NCI-H1105 treated with DMSO at 0.1 percent for 48 hours (cell line): ENCODE measurements around the gene DHRS2.
"Not testable (repeated sequence)": the region's sequence is repeated elsewhere in the genome, so short reads cannot be mapped to it uniquely, and the experiment has no call there.

Experiments
- DNase-seq: peaks from one replicate; lab custom pipeline; 2025; lab: John Stamatoyannopoulos, UW

The DHRS2 gene, protein sequence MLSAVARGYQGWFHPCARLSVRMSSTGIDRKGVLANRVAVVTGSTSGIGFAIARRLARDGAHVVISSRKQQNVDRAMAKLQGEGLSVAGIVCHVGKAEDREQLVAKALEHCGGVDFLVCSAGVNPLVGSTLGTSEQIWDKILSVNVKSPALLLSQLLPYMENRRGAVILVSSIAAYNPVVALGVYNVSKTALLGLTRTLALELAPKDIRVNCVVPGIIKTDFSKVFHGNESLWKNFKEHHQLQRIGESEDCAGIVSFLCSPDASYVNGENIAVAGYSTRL

GRCh38 chr14:23636317-23637211 is at the start of gene DHRS2:
Gene DHRS2, plus strand, starts transcription at chr14:23636364. Its CDS starts 2,501 bp downstream, at chr14:23638865.
- DNase-seq = no peak

GRCh38 chr14:23588884-23589598 is 47.1 kb upstream of the DHRS2 start:
- peak; percentile 87 for DNase-seq

- no peak for DNase-seq
These were observed 46.6 kb upstream of the DHRS2 start for GRCh38 chr14:23589606-23590005.

GRCh38 chr14:23590198-23590597 is 46.0 kb upstream of the DHRS2 start:
- DNase-seq = no peak

- DNase-seq = not testable (repeated sequence)
These were observed 42.0 kb upstream of the DHRS2 start for GRCh38 chr14:23594191-23594590.

DNA sequence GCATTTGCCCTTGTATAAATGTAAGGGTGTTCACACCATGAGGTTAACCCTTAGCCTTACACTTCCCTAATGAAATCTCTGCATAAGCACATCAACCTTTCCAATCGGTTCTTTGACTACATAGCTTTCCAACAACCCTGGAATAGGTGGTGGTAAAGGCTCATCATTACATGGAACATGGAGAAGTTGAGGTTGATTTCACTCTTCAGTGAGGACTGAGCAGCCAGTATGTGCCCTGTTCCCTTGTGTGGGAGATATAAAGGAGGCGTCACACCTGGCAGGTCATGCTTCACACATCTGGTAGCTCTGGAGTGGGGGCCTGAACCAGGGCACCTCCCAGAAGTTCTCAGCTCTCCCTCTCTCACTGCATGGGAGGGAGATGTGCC is 35.8 kb upstream of the DHRS2 start:
- no peak for DNase-seq

- no peak for DNase-seq
These were observed 35.4 kb upstream of the DHRS2 start for GRCh38 chr14:23600806-23601205.

GRCh38 chr14:23601424-23601823 is 34.7 kb upstream of the DHRS2 start:
- no peak for DNase-seq

DNA sequence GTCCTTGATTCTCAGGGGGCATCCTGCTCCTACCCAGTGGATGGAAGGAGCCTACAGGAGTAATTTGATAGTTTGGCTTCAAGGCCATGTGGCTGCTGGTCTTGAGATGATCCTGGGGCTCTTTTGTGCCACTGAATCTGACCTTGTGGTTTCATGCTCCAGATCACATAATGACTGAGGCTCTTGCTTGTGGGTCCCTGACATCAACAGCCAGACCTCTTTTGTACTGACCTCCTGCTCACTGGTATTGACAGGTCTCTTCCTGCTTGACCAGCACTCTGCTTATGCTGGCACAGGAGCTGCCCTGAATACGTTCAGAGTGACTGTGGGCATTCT is 34.4 kb upstream of the DHRS2 start:
- no peak for DNase-seq

GRCh38 chr14:23602181-23603095 is 33.7 kb upstream of the DHRS2 start:
- DNase-seq = no peak

DNA sequence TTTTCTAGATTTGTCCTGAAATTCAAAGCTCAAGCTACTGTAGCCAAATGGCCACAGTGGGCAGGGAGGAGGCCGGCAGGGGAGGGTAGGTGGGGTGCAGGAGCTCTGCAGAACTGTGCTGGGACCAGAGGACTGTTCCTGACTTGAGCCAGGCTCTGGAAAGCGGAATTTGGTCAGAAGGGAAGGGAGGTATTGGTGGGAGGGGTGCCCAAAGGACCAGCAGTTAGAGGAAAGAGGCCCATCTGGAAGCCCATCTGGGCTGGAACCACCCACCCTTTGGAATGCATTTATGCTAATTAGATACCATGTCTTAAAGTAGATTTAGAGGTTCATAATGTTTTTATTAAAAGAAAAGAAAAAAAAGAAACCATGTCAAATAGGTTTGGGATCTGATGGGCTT is 33.1 kb upstream of the DHRS2 start:
- DNase-seq = no peak

DNA sequence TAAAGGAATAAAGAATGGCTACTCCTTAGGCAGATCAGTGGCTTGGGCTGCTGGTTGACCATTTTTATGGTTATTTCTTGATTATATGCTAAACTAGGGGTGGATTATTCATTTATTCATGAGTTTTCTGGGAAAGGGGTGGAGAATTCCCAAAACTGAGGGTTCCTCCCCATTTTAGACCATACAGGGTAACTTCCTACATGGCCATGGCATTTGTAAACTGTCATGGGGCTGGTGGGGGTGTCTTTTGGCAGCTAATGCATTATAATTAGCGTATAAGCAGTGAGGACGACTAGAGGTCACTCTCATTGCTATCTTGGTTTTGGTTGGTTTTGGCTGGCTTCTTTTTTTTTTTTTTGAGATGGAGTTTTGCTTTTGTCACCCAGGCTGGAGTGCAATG is 32.0 kb upstream of the DHRS2 start:
- no peak for DNase-seq

DNA sequence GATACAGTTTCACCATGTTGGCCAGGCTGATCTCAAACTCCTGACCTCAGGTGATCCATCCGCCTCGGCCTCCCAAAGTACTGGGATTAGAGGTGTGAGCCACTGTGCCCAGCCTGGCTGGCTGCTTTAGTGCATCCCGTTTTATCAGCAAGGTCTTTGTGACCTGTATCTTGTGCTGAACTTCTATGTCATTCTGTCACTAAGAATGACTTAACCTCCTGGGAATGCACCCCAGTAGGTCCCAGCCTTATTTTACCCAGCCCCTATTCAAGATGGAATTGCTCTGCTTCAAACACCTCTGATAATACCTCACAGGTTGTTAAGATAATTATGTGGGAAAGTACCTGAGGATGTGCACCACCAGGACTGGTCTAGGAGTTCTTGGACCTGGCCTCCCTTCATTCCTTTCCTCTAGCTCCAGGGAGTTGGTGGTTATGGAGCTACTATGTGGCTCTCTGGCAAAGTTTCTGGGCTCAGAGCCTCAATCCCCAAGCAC is 31.4 kb upstream of the DHRS2 start:
- no peak for DNase-seq

- no peak for DNase-seq
These were observed 30.1 kb upstream of the DHRS2 start for GRCh38 chr14:23605931-23606585.

DNA sequence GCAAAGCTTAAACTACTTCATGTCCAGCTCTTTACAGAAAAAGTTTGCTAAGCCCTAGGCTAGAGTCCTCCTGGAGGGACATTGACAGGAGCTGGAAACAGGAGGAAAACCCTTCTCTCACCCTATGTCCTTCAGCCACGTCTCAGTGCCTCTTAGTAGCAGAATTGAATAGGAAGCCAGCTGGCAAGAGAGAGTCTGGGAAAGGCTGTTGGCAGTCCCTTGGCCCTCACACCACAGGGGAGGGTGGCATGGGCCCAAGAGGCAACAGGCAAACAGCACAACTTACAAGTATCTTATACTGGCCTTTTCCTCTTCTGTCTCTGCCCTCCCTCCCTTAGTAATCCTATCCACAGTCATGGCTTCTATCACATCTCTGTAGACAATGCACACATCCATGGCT is 27.7 kb upstream of the DHRS2 start:
- DNase-seq = no peak

DNA sequence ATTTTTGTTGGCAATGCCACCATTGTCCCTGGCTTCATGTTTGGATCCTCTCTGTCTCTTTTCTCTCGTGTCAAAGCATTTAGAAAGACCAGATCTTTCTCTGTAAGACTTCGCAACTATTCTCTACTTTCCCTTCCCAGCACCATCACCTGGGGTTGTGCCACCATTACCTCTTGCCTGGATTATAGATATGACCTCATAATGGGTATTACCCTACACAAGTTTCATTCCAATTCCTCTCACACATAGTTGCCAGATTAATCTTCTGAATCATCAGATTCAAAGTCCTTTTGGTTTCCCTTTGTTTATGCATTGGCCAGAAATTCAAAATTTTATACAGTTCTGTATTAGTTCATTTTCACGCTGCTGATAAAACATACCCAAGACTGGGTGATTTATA is 27.2 kb upstream of the DHRS2 start:
- DNase-seq = no peak

- not testable (repeated sequence) for DNase-seq
These were observed 26.6 kb upstream of the DHRS2 start for GRCh38 chr14:23609411-23610089.

- no peak for DNase-seq
These were observed 25.9 kb upstream of the DHRS2 start for GRCh38 chr14:23610090-23610814.

- DNase-seq = no peak
These were observed 25.3 kb upstream of the DHRS2 start for GRCh38 chr14:23610815-23611289.

DNA sequence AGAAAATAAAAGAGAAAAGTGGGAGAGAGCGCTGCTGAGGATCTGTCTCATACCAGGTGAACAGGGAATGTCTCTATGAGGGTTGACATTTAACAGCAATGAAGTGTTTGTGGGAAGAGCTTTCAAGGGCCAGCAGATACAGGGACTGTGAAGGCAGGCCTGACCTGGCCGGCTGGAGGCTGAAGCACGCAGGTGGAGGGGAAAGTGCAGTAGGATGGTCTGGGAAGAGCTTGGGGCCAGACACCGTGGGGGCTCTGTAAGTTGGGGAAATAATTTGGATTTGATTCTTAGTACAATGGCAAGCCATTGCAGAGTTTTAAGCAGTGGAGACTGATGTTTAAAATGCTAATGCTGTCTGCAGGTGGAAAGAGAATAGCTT is 23.8 kb upstream of the DHRS2 start:
- no peak for DNase-seq
